Gastroesophageal sphincter (tissue), 4 donors: ENCODE measurements around the gene AUNIP. TPM values are rescaled to one million over a fixed set of nuclear protein-coding genes. Genes with fewer than 3 reads are reported as not detected.

Experiments used
- ATAC-seq: fragments of 150-250 bp; one replicate; pipeline ENCODE4 v1.9.1; 2016; ENCODE audit warnings: mild to moderate bottlenecking, moderate library complexity
- H3K27ac ChIP-seq, 4 donors: fragments of 200-600 bp; sonication (generic) in 3 of 4; 1 replicate in 3 of 4; 2 replicates in 1 of 4; pipeline ENCODE4 v1.5.1; 2016 to 2019
- H3K27me3 ChIP-seq: fragments of 200-600 bp; sonication (generic); one replicate; pipeline ENCODE4 v1.5.1; 2019
- H3K36me3 ChIP-seq, 2 donors: fragments of 200-600 bp; sonication (generic); one replicate each; pipeline ENCODE4 v1.5.1; 2019; ENCODE audit warnings: control low read depth in 1 of 2
- H3K4me1 ChIP-seq, 3 donors: fragments of 200-600 bp; sonication (generic); 1 replicate in 2 of 3; 2 replicates in 1 of 3; pipeline ENCODE4 v1.5.1; 2016 to 2019; ENCODE audit warnings: control low read depth in 2 of 3
- H3K4me3 ChIP-seq, 2 donors: fragments of 200-600 bp; sonication (generic); one replicate each; pipeline ENCODE4 v1.5.1; 2019; ENCODE audit warnings: mild to moderate bottlenecking in 1 of 2, moderate library complexity in 1 of 2
- H3K9me3 ChIP-seq, 3 donors: fragments of 200-600 bp; sonication (generic); one replicate each; pipeline ENCODE4 v1.5.1; 2017 to 2019; ENCODE audit warnings: control low read depth in 2 of 3
- CTCF ChIP-seq, 4 experiments: fragments of 200-600 bp in 2 of 4; fragments of 450-650 bp in 2 of 4; sonication (generic) in 1 of 4; IDR thresholded peaks; one replicate each; pipeline ENCODE4 v1.5.1; 2017 to 2019; ENCODE audit warnings: antibody characterized with exemption in 4 of 4, mild to moderate bottlenecking in 2 of 4, moderate library complexity in 2 of 4
- EP300 ChIP-seq: sonication (generic); formaldehyde crosslinking; IDR thresholded peaks from one replicate; pipeline ENCODE4 v1.6.1; 2017; ENCODE audit warnings: antibody characterized with exemption, mild to moderate bottlenecking
- POLR2A ChIP-seq, 2 donors: fragments of 450-650 bp; IDR thresholded peaks; one replicate each; pipeline ENCODE4 v1.6.1; 2017; ENCODE audit warnings: antibody characterized with exemption in 2 of 2, mild to moderate bottlenecking in 2 of 2, moderate library complexity in 1 of 2
- POLR2AphosphoS5 ChIP-seq: sonication (generic); formaldehyde crosslinking; IDR thresholded peaks from one replicate; pipeline ENCODE4 v1.6.1; 2017; ENCODE audit warnings: antibody characterized with exemption
- WGBS, 2 donors: methylation state at CpG; one replicate each; pipeline ENCODE4 v1.1.5; 2018; ENCODE audit warnings: low coverage in 1 of 2; 5-methylcytosine and 5-hydroxymethylcytosine counted together
- total RNA-seq, 4 donors: library from RNA; depleted of rRNA; stranded (reverse); fragments of >200 nt; gene quantifications; one replicate each; pipeline ENCODE4 v1.1.0, GENCODE V29; 2016

The AUNIP gene
- total RNA-seq, 4 donors from 2014 or later, result 0.52 to 1.1 TPM; not detected in 2

- peak overlapping the region in 3 of 4 donors; percentile 89 to 92 (median 89) for H3K27ac ChIP-seq
Observed at GRCh38 chr1:25798666-25799351, 60.4 kb downstream of the AUNIP start.

GRCh38 chr1:25797939-25798338, 61.3 kb downstream of the AUNIP start:
- Histone ChIP-seq H3K27ac (peak overlapping the region in 1 of 4 donors; percentile 89), H3K9me3 (no peaks in the 10 kb centered on the region), H3K36me3 (no peaks in the 10 kb centered on the region), H3K27me3 (no peaks in the 10 kb centered on the region), H3K4me3 (no peak overlapping the region), H3K4me1 (peaks cover 0 to 59% (median 25%) of the 10 kb centered on the region in 3 donors)
- no peak for TF ChIP-seq EP300
- peak in 2 of 4 experiments; percentile 32 to 51 for TF ChIP-seq CTCF (IDR thresholded peaks at IDR 0.05)
- no peak for ATAC-seq
- 83 to 92% methylated on average over 2 to 3 of the region's 8 CpGs for WGBS, 2 donors

More at GRCh38 chr1:25798666-25799351, 60.4 kb downstream of the AUNIP start:
- no peak for ATAC-seq
- H3K9me3 ChIP-seq, result no peaks in the 10 kb centered on the region
- no peaks in the 10 kb centered on the region for H3K36me3 ChIP-seq
- peaks cover 0 to 68% (median 28%) of the 10 kb centered on the region in 3 donors for H3K4me1 ChIP-seq
- WGBS, 2 donors, result no CpG with 5 or more reads among the region's 8 CpGs
- H3K4me3 ChIP-seq, result no peak overlapping the region
- no peak for TF ChIP-seq CTCF (IDR thresholded peaks at IDR 0.05)
- TF ChIP-seq POLR2AphosphoS5, result no peak
- TF ChIP-seq POLR2A (IDR thresholded peaks at IDR 0.05), result no peak
- TF ChIP-seq EP300, result no peak
- H3K27me3 ChIP-seq, result no peaks in the 10 kb centered on the region

GRCh38 chr1:25796811-25797458, 62.3 kb downstream of the AUNIP start:
- 5 to 10% methylated on average over 9 to 18 of the region's 19 CpGs for WGBS, 2 donors
- Histone ChIP-seq H3K27me3 (no peaks in the 10 kb centered on the region), H3K36me3 (no peaks in the 10 kb centered on the region), H3K4me3 (no peak overlapping the region), H3K9me3 (no peaks in the 10 kb centered on the region), H3K4me1 (peaks cover 0 to 49% (median 19%) of the 10 kb centered on the region in 3 donors), H3K27ac (peak overlapping the region in 3 of 4 donors; percentile 38 to 52 (median 40))
- TF ChIP-seq EP300 (no peak), CTCF (IDR thresholded peaks at IDR 0.05) (peak in 3 of 4 experiments; percentile 79 to 90 (median 83)), POLR2AphosphoS5 (peak; percentile 31), POLR2A (IDR thresholded peaks at IDR 0.05) (no peak)
- ATAC-seq, result peak; percentile 21

- WGBS, 2 donors, result 77 to 79% methylated on average over 16 to 22 of the region's 22 CpGs
Observed at GRCh38 chr1:25795946-25796810, 63.1 kb downstream of the AUNIP start.

More at GRCh38 chr1:25795946-25796810, 63.1 kb downstream of the AUNIP start:
- no peak for ATAC-seq
- Histone ChIP-seq H3K9me3 (no peaks in the 10 kb centered on the region), H3K4me1 (peaks cover 0 to 41% (median 16%) of the 10 kb centered on the region in 3 donors), H3K27ac (peak overlapping the region in 3 of 4 donors; percentile 38 to 52 (median 40)), H3K27me3 (no peaks in the 10 kb centered on the region), H3K4me3 (no peak overlapping the region), H3K36me3 (no peaks in the 10 kb centered on the region)
- TF ChIP-seq CTCF (IDR thresholded peaks at IDR 0.05), result no peak
- TF ChIP-seq POLR2AphosphoS5, result no peak
- TF ChIP-seq POLR2A (IDR thresholded peaks at IDR 0.05), result no peak
- TF ChIP-seq EP300, result no peak
